NCI-H2081 (cell line): Measurements from ENCODE around the gene CRIP1.
A peak's percentile ranks its signal among the peaks of the same experiment; 100 is the strongest.

ENCODE experiments used
- DNase-seq, 2 experiments: peaks; one replicate each; lab custom pipeline; 2025; lab: John Stamatoyannopoulos, UW

Gene CRIP1

DNA sequence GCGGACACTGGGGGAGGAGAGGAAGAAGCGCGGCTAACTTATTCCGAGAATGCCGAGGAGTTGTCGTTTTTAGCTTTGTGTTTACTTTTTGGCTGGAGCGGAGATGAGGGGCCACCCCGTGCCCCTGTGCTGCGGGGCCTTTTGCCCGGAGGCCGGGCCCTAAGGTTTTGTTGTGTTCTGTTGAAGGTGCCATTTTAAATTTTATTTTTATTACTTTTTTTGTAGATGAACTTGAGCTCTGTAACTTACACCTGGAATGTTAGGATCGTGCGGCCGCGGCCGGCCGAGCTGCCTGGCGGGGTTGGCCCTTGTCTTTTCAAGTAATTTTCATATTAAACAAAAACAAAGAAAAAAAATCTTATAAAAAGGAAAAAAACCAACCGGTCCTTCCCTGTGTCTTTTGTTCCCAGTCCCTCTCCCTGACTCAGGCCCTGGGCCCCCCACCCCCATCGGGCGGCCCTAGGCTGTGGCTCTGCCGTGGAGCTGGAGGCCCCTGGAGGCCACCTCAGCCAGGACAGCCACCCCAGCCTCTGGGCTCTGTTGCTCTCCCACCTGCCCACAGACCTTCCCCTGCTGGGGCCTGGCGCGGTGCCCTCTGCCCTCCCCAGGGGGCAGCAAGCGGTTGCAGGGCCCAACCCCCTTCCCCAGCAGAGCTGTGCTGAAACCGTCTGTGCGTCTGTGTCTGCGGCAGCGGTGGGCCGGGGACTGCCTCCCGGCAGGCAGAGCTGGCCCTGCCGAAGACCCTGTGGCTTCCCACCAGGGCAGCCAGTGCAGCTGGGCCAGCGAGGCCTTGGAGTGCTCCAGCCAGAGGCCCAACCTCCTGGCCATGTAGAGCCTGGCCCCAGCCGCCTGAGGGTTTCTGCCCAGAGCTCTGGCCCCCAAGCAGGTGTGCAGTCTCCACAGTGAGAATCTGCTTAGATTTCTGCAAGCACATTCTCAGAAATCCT is 16.1 kb upstream of the CRIP1 start:
- peak; percentile 79 to 85 for DNase-seq

DNA sequence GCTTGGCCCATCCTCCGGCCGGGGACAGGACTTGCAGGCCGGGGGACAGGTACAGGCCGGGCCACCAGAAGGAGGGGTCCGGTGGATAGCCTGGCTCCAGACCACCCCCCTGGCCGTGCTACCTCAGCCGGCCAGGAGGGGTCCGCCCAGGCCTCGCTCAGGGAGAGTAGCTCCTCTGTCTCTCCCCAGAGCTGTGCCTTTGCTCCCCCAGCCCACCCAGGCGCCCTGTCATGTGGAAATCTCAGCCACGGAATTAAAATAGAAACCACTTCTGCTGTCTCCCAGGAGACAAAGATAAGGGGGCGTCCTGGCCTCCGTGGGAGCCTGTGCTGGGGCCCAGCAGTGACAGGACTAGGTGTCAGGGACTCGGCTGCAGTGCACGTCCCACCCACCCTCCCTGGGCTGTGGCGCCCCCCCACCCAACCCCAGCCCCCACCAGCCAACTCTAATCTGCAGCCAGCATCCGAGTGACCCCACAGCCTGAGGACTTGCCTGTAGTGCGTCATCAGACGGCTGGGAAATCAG is 15.3 kb upstream of the CRIP1 start:
- DNase-seq, result no peak

DNA sequence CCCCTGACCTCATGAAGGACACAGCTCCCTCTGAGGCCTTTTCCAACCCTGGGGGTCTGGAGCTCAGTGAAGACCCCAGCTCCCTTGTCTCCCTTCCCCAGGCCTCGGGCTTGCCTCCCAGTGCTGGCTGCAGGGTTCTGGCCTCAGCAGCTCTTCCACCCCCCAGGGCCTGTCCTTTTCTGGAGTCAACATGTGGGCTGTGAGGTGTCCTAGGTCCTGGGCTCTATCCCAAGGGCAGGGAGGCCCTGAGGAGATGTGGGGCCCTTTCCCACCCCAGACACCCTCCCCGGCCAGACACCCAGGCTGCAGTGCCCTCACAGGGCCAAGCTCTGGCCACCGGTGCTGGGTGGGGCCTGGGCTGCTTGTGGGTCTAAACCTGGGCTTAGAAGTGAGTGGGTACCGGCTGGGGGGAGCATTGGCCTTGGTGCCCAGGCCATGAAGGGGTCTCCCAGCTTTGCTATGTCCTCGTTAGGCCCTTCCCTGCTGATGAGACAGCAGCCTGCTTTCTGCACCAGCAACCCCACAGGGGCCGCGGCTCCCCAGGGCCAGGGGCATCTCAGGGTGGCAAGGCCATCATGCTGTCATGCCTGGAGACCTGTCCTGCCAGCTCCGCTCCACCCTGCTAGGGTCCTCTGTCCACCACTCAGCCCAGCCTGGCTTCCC is 14.7 kb upstream of the CRIP1 start:
- no peak for DNase-seq

- no peak for DNase-seq
Observed at GRCh38 chr14:105472486-105472991, 14.1 kb upstream of the CRIP1 start.

DNA sequence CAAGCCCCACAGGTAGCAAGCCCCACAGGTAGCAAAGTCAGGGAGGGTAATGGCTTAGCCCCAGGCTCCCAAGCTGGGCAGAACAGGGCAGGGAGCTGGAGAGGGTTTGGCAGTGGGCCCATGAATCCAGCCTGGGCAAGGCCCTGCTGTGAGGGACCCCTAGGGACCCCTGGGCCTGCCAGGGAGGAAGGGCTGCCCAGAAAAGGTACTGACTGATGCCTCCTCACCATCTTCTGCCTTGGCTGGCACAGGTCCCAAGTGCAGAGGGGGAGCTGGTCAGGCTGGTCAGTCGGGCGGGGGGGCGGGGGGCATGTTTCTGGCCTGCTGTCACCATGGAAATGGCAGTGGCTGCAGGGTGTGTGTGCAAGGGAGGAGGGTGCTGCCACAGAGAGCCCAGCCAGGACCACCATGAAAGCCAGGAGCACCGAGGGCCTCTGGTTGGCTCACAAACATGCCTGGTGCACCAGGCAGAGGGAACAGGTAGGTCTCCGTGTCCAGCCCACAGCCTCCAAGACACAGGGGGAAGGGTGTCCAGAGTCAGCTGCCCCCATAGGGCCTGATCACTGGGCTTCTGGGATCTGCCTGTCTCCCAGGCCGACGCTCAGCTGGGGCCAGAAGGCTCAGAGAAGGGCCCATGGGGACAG is 13.5 kb upstream of the CRIP1 start:
- DNase-seq, result peak in 1 of 2 experiments; percentile 42

GRCh38 chr14:105473677-105474482 is 12.8 kb upstream of the CRIP1 start:
- DNase-seq, result peak; percentile 87

DNA sequence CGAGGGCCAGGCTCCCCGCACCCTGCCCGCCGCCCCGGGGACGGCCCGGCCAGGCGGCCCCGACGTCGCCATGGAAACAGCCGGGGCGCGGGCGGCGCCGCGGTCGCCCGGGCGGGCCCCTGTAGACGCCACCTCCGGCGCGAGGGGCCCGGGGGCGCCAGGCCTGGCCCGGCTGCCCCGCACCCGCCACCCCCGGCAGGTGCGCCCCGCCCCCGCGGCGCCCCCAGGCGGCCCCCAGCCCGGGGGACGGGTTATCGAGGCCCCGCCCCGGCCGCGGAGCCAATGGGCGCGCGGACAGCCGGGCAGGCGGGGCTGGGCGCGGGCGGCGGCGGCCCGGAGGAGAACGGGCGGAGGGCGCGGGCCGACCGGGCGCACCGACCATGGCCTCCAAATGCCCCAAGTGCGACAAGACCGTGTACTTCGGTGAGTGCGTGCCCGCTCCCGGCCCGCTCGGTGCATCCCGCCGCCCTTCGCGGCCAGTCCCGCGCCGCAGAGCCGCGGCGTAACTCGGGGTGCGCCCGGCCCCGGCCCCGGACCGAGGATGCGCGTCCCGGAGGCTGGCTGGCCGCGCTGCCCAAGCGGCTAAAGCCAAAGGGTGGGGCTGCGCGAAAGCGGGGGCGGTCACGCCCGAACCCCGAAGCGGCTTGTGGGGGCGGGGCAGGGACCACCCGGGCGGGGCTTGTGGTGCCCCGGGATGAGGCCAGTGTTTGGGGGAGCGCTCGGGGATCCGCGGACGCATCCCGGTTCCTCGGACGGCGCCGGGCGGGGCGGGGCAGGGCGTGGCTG is 12.0 kb upstream of the CRIP1 start, which contains the start of gene CRIP2:
TSS of gene CRIP2 (plus strand) at position 339 of the 786 bp plus-strand sequence. CDS start at position 381, 42 bp downstream.
- peak; percentile 71 to 75 for DNase-seq

DNA sequence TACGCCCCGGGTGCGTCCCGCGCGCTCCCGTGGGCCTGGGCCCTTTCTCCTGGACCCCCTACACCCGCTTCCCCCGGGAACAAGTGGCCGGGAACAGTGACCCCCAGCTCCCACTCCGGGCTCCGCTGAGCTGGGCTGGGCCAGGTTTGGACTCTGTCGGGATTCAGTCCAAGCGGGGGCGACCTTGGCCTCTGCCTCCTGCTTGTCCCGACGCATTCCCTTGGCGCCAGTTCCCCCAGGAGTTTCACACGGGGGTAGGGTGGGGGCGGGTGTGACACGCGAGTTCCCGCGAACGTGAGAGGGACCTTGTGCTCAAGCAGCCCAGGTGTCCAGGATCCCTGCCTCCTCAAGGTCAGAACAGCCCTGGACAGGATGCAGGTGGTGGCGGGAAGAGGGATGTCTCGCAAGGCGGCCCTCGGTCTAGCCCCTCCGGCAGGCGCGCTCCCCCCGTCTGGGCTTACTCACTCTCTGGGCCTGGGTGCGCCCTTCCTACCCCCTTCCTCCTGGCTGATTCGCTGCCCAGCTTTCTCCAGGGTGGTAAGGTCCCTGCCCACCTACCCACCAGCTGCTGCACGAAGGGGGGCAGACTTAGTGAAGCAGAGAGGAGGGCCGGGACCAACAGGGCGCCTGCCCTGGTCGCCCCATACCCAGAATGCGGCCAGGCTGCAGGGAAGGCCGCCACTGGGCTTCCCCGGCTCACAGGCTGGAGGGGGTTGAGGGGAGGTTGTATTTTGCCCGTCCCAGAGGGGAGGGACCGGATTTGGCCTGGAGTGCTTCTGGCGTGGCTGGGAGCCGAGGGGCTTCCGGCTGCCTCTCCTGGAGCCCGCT is 11.2 kb upstream of the CRIP1 start:
- peak; percentile 59 to 77 for DNase-seq

DNA sequence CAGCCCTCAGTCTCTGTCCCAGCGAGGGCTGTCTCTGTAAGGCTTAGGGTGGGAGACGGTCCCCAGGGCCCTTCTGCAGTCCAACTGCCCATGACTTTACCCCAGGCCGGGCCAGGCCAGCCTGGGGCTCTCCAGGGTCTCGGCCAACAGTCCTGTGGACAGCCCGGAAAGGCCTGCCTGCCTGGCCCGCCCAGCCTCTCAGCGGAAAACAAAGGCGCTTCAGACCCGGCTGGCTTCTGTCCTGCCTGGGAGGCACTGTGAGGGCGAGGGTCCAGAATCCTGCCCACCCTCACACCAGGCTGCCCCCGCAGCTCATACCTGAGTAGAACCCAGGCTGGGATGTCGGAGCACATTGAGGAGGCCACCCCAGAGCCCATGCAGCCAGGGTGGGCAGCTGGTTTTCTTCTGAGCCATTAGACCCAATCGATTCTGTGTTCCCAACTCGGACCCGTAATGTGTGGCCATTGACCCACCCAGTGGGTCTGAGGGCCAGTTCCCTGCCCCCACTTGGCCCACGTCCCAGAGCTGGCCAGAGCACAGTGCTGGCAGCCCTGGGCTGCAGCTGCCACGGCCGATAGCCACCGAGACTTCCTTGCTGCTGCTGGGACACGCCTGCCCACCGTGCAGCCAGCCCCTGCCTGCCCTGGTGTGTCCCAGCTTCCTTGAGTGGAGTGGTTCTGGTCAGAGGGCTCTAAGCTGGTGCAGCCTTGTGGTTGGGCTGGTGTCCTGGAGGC is 10.4 kb upstream of the CRIP1 start:
- DNase-seq, result no peak

GRCh38 chr14:105476831-105477659 is 9.6 kb upstream of the CRIP1 start:
- peak in 1 of 2 experiments; percentile 25 for DNase-seq

DNA sequence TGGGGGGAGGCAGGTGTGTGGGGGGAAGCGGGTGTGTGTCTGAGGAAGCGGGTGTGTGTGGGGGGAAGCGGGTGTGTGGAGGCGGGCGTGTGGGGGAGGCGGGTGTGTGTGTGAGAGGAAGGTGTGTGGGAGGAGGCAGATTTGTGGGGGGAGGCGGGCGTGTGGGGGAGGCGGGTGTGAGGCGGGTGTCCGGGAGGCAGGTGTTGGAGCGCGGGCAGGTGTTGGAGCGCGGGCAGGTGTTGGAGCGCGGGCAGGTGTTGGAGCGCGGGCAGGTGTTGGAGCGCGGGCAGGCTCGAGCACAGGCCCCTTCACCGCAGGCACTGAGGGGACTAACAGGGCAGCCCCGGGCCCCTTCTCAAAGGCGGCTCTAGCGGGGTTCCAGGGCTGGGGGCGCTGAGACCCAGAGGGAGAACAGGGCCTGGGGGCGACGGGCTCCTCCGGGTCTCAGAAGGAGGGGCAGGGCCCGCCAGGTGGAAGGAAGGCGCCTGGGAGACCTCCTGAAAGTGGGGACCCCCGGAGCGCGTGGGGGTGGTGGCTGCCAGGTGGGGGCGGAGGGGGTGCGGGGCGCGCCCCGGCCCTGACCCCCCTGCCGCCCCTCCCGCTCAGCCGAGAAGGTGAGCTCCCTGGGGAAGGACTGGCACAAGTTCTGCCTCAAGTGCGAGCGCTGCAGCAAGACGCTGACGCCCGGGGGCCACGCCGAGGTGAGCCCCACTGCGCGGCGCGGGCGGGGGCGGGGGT is 8.9 kb upstream of the CRIP1 start:
- DNase-seq, result peak; percentile 39 to 53

DNA sequence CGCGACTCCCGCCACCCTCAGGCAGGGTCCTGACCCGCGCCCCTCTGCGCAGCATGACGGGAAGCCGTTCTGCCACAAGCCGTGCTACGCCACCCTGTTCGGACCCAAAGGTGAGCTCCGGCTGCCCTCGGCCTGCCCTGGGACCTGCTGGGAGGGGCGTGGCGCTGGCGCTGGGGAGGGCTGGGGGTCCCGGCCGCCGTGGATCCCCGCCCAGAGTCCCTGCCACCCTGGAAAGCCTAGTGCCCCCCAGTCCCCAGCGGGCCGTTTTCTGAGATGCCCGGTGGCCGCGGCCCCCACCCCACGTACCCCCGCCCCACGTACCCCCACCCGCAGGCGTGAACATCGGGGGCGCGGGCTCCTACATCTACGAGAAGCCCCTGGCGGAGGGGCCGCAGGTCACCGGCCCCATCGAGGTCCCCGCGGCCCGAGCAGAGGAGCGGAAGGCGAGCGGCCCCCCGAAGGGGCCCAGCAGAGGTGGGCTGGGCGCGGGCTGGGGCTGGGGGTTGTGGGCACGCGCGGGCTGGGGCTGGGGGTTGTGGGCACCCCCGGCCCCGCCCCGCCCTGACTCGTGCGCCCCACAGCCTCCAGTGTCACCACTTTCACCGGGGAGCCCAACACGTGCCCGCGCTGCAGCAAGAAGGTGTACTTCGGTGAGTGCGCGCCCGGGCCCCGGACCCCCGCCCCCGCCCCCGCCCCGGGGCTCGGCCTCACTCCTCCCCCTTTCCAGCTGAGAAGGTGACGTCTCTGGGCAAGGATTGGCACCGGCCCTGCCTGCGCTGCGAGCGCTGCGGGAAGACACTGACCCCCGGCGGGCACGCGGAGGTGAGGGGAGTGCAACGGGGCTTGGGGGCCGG is 8.1 kb upstream of the CRIP1 start:
- DNase-seq, result no peak

DNA sequence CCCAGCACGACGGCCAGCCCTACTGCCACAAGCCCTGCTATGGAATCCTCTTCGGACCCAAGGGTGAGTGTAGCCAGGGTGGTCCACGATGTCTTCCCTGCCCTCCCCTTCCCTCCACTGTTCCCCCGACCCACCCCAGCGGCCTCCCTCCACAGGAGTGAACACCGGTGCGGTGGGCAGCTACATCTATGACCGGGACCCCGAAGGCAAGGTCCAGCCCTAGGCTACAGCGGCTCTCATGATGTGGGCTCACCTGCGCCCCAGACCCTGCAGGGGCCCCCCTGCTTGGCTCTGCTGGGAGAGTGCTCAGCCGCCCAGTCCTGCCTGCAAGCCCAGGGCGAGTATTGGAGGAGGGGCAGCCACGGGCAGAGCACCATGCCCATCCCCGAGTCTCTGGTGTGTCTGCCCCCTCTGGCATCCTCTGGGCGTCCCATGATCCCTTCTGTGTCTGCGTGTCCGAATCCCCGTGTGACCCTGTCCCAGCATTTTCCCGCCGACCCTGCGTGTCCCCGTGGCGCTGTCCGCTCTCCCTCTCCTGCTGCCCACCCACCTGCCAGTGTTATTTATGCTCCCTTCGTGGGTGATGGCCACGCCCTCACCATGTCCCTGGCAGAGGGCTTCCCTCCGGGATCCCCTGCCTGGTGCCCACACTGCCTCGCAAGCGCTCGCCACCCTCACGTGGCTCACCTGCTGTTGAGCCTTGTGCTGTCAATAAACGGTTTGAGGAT is 7.1 kb upstream of the CRIP1 start:
- peak in 1 of 2 experiments; percentile 42 for DNase-seq

- DNase-seq, result no peak
Observed at GRCh38 chr14:105480199-105480746, 6.4 kb upstream of the CRIP1 start.
